NCI-H2107 (cell line): Measurements from ENCODE around the gene UBAP1L.
"Not testable (repeated sequence)": the region's sequence is repeated elsewhere in the genome, so short reads cannot be mapped to it uniquely, and the experiment has no call there.

ENCODE experiments used
- DNase-seq: peaks from one replicate; lab custom pipeline; 2025; lab: John Stamatoyannopoulos, UW

The UBAP1L gene

DNA sequence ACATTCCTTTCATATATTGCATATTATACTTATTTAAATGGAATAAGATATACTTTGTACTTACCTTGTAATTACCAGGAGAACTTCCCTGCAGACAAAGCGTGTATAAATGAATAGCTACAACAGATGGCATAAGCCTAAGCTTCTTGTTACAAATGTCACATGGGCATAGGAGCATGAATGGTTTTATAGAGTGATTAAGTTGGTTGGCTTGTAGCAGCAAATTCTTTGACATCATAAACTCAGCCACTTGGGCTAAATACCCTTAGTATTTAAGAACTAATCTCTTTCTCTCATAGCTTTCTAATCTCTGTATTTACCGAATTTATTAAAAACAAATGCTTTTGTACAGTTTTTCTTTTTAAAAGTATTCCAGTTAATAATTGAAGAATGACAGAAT lies at the start of gene UBAP1L:
Gene UBAP1L (minus strand): TSS at position 115 of the 400 bp plus-strand sequence. CDS start 8,985 bp downstream, outside the sequence.
- DNase-seq, result no peak

DNA sequence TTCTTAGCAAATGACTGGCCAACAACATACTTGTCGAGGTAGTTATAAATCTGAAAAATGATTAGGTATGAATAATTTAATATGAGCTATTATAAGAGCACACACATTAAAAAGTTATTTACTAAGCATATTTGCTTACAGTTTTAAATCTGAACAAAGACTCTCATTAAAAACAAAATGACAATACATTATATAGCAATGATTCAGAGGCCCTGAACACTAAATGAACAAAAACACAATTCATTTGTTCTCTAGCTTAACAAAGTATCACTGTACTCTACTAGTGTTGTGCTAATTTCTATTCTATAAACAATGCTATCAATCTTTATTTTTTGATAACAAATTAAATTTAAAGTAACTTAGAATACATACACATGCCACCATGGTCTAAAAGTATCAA lies 49.1 kb upstream of the UBAP1L start:
- no peak for DNase-seq

DNA sequence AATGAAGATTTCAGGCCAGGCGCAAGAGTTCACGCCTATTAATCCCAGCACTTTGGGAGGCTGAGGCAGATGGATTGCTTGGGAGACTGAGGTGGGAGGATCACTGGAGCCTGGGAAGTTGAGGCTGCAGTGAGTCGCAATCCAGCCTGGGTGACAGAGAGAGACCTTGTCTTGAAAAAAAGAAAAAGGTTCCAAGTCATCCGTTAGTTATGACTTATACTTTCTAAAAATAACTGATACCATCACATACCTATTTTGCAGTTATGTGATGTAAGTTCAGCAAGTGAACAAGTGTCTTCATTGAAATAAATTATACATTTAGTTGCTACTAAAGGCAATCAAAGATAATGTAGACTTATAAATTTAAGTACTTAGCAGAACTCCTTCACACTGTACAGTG lies 48.0 kb upstream of the UBAP1L start:
- no peak for DNase-seq

DNA sequence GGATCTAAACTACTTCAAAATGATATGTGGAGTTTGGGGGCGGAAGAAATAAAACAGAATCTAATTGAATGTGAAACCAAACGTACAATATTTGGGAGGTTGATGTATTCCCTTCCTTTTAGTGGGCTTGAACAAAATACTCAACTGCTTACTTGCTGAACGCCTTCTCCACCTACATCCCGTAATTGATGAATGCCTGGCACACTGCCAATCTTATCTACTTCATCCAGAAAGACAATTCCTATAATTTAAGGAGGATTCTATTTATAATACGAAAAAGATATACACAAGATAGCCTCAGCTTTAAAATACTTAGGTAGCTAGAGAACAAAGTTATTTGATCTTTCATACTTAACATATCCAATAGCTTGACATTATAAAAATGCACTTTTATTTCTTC lies 41.7 kb upstream of the UBAP1L start:
- DNase-seq, result no peak

DNA sequence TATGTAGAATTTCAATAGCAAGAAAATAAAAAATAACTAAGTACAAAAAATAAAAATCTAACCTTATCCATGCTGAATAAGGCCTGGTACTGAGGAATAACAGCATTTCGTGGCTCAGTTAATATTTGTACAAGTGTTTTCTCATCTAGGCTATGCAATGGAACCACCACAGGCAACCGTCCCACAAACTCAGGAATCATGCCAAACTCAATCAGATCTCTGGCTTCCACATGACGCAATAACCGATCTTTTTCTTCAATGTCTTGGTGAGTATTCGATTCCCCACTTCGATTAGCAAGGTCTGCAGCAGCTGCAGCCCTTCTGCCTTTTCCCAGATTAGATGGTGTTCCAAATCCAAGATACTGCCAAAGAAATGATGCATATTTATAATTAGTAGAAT lies 39.7 kb upstream of the UBAP1L start:
- DNase-seq, result no peak

DNA sequence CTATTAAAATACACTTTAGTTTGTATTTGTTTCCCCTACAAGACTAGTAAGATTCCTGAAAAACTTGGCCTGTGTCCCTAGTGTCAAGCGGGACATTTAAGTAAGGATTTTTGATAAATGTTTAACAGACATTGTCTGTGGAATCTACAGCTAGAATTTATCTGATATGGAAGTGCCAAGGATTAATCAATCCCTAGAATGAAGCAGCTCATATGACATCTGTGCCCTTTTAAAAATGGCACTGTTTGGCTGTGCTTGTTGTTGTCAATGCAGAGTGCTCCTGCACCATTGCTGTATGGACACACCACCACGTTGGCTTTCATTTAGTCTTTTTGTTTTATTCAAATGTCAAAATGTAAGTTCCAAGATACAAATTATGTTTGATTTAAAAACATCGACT lies 32.9 kb upstream of the UBAP1L start:
- no peak for DNase-seq

DNA sequence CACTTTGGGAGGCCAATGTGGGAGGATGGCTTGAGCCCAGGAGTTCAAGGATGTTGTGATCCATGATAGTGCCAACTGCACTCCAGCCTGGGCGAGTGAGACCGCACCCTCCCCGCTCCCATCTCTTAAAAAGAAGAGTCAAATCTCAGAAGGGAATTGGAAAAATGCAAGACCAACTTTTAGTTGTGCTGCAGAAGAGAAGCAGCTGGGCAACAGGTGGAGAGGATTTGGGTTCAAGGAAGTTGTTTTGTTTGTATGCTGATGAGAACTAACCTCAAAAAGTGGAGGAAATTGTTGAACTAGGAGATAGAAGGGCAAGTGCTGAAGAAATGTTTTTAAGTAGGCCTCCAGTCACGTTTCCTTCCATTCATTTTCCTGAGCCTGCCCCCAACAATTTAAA lies 31.4 kb upstream of the UBAP1L start:
- no peak for DNase-seq

DNA sequence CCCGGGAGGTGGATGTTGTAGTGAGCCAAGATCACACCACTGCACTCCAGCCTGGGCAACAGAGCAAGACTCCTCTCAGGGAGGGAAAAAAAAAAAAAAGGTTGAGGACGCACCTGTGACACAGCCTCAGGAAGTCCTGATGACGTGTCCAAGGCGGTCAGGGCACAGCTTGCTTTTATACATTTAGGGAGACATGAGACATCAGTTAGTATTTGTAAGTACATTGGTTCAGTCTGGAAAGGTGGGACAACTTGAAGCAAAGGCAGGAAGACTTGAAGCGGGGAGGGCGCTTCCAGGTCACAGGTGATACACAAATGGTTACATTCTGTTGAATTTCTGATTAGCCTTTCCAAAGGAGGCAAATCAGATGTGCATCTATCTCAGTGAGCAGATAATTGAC lies 23.6 kb upstream of the UBAP1L start:
- DNase-seq, result not testable (repeated sequence)

DNA sequence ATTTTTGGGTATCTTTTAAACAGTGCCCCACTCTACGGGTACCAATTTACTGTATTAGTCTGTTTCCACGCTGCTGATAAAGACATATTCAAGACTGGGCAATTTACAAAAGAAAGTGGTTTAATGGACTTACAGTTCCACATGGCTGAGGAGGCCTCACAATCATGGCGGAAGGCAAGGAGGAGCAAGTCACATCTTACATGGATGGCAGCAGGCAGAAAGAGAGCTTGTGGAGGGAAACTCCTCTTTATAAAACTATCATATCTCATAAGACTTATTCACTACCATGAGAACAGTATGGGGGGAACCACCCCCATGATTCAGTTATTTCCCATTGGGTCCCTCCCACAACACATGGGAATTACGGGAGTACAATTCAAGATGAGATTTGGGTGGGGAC lies 22.9 kb upstream of the UBAP1L start:
- not testable (repeated sequence) for DNase-seq

DNA sequence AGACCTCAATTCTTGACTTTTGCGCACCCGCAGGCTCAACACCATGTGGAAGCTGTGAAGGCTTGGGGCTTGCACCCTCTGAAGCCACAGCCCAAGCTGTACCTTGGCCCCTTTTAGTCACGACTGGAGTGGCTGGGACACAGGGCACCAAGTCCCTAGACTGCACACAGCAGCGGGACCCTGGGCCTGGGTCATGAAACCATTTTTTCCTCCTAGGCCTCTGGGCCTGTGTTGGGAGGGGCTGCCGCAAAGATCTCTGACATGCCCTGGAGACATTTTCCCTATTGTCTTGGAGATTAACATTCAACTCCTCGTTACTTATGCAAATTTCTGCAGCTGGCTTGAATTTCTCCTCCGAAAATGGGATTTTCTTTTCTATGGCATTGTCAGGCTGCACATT lies 22.1 kb upstream of the UBAP1L start:
- not testable (repeated sequence) for DNase-seq

DNA sequence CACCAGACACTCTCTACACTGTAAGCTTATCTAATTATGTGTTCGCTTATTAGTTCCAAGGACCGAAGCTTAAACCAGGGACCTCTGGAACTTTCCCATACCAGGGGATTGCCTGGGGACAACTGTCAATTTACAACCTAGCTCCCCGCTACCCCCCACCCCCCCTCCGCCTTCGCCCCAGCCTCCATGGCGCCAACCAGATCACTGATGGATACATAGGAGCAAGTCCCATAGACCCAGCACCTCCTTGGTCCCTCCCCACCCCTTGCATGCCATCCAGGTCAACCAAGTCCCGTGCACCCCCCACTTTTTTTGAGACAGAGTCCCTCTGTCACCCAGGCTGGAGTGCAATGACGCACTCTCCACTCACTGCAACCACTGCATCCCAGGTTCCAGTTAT lies 19.5 kb upstream of the UBAP1L start:
- DNase-seq, result no peak

DNA sequence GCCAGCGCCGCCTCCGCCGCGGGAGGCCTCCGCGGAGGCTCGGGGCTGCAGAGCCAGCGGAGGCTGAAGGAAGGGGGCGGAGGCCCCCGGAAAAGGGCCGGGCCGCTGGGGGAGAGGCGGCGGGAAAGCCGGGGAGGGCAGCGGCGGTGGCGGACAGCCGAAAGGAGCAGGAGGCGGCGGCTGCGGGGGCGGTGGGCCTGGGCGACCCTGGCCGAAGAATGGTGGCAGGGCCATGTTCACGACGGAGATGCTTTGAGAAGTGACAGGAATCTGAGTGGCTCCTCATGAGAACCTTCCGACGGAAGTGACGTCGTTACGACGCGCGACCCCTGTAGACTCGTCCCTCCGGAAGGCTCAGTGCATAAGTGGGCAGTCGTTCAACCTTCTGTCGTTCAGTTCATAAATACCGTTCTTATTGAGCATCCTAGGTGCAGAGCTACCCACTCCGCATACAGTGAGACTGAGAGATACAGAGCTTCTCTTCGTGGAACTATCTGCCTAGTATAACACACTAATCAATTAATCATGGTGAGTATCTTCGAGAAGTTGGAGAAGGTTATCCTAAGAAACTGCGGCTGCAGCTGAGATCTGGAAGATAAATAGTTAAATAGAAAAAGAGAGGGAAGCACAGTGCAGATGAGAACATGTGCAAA lies 18.7 kb upstream of the UBAP1L start, which contains the start of gene PDCD7:
Gene PDCD7 (minus strand): TSS at position 261 of the 653 bp plus-strand sequence. CDS start 27 bp downstream, at position 234.
- DNase-seq, result peak; percentile 24

DNA sequence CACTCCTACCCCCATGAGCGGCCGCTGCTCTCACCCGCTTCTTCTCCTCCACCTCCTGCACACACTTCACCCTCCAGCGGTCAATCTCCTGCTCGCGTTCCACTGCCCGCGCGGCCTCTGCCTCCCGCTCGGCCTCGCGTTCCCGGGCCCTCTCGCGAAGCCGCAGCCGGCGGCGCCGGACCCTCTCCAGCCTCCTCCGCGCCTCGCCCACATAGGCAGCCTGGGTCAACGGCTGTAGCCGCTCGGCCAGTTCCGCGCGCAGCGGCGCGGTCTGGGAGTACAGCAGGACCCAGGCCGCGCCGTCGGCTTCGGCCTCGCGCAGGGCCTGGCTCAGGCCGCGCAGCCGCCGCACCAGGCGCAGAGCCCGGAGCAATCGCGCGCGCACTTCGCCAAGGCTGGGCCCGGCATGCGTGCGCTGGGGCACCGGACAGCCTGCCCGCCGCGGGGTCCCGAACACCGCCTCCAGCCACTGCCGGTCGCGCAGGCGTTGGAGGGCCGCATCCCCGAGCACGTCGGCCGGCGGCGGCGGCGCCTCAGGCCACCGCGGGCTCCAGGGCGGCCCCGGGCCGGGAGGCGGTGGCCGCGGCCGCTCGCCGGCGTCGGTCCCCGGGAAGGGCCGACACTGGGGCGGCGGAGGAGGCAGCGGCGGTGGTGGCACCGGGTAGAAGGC lies 18.0 kb upstream of the UBAP1L start:
- no peak for DNase-seq

DNA sequence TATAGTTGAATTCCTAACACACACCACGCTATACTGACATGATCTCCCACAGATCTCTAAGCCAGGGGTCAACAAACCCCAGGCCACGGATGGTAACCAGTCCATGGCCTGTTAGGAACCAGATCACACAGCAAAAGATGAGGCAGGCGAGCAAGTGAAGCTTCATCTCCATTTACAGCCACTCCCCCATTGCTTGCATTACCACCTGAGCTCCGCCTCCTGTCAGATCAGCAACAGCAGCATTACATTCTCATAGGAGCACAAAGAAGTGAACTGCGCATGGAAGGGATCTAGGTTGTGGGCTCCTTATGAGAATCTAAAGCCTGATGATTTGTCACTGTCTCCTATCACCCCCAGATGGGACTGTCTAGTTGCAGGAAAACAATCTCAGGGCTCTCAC lies 15.9 kb upstream of the UBAP1L start:
- DNase-seq, result no peak

DNA sequence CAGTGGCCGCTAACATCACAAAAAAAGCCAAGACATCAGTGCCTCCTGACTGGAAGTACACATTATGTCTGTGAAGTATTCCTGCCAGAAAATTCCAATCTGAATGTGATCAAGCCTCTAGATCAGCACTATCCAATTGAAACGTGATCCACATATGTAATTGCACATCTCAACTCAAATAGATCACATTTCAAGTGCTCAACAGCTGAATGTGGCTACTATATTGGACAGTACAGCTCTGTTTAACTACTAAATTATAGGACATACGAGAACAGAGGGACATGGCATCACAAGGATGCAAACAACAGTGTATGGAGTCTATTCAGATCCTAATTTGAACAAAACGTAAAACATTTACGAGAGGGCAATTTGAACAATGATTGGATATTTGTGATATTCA lies 542 bp upstream of the UBAP1L start:
- peak; percentile 3 for DNase-seq

DNA sequence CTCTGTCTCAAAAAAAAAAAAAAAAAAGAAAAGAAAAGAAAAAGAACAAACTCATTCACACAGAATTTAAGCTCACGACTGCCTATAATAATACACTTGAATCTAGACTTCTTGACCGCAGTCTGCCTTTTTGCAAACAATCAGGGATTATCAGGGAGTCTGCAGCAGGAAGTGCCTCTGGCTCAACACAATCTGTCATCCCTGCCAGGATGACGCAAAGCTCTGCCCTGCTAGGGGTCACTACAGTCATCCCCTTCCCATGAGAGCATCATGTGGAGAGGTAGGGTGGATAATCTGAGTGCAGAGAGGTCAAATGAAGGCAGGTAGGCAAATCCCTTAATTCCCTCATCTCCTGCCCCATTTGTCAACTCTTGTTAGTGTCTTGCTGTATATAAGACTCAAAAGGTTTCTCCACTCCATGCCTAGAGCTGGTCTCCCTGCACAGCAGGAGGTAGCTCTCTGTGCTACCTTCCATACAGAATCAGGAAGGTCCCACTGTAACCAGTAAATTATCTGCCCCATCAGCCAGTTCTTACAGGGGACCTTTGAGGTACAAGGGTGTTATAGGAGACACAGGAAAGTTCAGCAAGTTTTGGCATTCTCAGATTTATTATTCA lies 4.2 kb downstream of the UBAP1L start:
- DNase-seq, result no peak

DNA sequence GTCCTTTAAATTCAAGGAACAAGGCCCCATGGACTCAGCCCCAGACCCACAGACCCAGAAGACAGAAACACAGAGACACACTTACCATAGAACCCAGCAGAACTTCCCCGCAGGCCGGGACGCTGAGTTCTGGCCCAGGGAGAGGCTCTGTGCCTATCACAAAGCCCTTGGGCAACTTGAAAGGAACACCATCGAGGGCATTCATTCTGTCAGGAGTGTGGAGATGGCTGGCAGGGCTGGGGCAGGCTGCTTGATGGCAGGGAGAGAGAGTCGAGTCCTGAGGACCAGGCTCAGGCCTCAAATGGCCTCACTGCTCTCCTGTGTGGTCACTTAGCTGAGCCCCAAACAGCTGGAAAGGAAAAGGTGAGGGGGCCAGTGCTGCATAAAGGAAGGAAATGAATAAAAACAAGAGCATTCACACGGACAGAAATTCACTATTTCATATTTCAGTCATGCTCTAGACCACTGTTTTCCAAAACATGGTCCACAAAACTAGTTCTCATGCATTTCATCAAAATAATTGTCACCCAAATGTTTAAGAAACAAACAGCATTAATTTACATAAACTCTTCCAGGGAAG lies 8.9 kb downstream of the UBAP1L start:
- DNase-seq, result no peak

DNA sequence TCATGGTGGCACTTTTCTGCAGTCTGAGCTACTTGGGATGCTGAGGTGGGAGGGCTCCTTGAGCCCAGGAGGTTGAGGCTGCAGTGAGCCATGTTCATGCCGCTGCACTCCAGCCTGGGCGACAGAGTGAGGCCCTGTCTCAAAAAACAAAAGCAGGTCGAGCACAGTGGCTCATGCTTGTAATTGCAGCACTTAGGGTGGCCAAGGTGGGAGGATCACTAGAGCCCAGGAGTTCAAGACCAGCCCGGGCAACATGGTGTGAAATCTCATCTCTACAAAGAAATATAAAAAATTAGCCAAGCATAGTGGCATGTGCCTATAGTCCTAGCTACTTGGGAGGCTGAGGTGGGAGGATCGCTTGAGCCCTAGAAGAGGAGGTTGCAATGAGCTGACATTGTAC lies 10.0 kb downstream of the UBAP1L start:
- DNase-seq, result no peak

DNA sequence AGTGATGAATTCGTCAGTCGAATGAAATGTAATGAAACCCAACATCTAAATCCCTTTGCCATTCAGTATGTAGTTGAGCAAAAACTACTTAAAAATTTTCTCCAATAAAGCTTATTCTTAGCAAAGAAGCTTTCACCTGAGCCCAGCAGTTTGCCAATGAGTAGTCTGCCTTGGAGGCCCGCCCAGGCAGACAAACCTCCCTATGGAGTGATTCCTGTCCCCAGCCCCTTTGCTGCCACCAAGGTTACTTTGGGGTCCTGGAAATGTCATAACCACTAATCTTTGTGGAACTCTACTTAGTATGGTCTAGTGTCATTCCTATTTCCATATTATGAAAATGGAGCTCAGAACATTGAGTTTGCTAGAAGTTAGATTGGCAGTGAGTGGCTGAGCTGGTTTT lies 12.1 kb downstream of the UBAP1L start:
- no peak for DNase-seq

DNA sequence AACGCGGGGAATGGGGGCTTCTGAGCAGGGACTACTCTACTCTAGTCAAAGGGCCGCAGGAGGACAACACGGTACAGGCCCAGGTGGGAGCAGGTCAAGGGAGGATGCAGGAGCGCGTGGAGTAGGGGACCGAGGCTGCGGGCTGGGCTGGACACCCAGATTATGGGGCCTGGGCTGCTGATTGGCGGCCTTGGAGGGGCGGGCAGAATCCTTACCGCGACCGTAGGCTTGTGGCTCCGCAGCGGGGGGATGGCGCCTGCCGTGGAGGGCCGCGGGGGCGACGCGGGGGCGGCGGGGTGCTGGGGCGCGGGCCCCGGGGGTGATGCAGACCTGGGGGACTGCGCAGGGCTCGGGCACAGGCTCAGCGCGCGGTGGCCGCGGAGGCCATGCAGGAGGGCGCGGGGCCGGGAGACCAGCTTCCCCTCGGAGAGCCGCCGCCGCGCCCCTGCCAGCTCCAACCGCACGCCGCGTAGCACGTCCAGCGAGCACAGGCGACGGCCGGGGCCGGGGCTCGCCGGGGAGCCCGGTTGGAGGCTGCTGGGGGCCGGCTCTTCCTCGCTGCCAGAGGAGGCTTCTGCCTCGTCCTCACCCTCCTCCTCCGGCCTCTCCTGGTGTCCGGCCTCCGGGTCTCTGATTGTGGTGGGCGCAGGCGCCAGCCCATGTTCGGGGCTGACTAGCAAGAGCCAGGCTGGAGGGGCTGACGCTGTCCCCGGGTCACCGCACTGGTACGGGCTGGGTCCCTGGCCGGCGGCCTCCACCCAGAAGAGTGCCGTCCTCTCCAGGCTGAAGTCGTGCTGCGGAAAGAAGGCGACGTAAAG lies 12.9 kb downstream of the UBAP1L start:
- DNase-seq, result no peak

DNA sequence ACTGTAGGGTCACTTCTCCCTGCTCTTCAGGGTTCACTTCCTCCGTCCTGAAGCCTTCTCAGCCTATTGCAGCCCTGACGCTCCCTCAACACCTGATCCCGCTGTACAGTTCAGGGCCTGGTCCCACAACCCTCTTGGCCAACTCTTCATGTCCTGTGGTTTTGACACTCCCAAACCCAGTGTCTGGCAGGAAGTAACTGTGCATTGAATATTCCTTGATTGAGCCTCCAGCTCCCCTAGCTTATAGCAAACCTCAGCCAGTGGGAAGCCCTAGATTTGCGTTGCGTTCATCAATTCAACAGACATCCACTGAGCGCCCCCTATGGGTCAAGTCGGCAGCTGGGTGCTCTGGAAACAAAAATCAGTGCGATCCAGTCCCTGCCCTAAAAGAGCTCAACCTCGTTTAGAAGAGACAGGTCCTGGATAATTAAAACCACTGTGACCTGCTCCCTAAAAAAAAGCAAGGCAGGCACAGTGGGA lies 13.5 kb downstream of the UBAP1L start:
- DNase-seq, result no peak

DNA sequence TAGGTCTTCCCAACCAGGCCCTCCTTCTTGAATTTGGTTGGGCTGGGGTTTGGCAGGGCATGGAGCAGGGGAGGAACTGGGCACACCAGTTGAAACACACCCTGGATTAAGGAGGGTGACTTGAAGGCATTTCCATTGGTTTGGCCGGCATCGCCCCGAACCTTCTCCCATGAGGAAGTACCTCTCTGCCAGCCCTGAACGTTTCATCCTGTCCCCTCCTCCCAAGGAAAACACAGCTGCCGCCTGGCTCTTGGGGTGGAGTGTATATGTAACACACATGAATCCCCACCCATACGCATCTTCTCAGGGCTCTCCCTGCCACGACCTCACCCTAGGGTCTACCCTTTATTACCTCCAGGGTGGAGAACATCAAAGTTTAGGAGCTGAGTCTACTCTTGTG lies 14.6 kb downstream of the UBAP1L start:
- no peak for DNase-seq
